GM12801 (cell line): ENCODE measurements around the gene FXYD6.

Source experiments
- CTCF ChIP-seq: IDR thresholded peaks from one replicate; pipeline ENCODE4 v1.5.1; 2011; ENCODE audit warnings: control low read depth; ENCODE audit not compliant: insufficient read length; ENCODE audit errors: extremely low read depth

The FXYD6 gene

DNA sequence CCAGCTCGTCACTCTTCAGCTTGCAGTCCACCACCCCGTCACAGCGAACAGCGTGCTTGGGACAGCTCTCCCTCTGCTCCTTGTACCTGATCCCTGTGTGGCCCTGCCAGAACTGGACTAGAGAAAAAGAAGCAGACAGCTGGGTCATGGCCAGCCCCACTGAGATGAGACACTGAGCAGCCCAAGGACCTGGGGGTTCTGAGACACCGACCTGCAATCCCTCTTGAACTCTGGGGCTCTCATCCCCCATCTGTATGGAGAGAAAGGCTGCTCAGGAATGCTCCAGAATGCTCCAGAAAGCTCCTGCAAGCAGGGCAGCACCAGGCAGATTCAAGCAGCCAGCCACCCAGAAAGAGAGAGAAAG, 37.9 kb upstream of the FXYD6 start:
- TF ChIP-seq CTCF: no peak

DNA sequence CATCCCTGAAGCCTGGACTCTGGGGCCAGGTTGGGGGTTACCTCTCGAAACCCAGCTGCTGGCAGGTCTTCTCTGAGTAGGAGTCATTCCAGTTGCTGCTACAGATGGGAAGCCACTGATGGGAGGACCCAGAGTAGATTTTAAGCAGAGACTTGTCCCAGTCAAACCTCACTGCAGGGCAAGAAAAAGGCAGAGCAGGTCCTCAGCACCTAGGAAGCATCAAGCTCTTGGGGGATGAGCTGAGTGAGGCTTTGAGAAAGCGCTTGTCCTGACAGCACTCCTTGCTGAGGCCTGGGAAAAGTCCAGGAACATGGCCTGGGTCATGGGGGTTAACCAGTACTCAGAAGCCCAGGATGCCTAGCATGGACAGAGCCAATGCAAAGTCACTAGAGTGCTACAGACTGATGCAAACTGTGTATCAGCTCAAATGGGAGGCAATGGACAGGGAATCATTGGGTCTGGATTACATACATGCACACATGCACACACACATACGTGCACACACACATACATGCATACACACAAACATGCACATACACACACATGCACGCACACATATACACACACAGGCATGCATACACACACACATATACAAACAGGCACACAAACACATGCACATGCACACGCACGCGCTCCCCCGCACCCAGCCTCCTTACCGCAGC, 37.4 kb upstream of the FXYD6 start:
- no peak for TF ChIP-seq CTCF

DNA sequence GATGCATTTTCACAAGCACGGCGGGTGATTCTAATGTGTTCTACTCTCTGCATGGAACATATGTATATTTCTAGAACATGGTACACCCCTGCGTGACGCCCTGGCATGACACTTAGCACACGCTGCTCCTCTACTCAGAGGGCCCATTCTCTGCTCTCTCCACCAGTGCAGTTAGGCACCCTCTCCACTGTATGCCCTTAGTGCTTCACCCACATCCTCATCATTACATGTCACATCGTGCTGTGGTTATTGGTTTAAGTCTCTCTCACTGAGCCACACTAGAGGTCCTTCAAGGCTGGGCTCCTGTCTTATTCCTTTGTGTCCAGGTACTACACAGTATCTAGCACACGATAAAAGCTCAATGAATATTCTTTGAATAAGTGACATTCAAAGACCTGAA, 36.0 kb upstream of the FXYD6 start:
- TF ChIP-seq CTCF: no peak

- no peak for TF ChIP-seq CTCF
These were observed 35.2 kb upstream of the FXYD6 start for GRCh38 chr11:117911694-117912093.

DNA sequence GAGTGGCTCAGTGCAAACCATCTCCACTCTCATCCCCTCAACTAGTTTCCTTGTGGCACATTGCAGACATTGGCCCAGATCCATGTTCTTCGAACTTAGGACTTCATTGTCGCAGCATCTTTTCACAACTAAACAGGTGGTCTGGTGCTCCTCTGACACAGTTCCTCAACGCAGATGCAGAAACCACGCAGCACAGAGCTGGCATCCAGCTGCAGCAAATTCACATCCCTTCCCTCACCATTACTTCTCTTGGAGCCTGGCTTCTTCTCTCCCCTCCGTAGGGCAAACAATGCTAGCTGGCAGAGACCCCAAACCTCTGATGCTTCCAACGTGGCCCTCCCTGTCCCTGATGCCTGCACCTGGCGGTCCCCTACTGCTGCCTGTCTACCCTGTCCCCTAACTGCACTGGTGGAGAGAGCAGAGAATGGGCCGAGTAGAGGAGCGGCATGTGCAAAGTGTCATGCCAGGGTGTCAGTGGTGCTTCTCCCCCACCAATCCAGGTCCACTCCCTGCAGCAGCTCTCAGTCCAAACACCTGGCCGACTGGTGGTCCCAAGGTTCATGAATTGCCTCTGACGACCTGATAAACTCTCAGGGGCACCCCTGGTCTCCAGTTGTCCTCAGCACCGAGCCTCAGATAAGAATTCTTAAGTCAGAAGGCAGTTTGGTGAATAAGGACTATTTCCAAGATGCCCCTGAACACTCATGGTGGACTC, 34.6 kb upstream of the FXYD6 start:
- no peak for TF ChIP-seq CTCF

- TF ChIP-seq CTCF: no peak
These were observed 34.1 kb upstream of the FXYD6 start for GRCh38 chr11:117910525-117910924.

- no peak for TF ChIP-seq CTCF
These were observed 33.3 kb upstream of the FXYD6 start for GRCh38 chr11:117909611-117910382.
